Neural crest cell (in vitro differentiated cells): ENCODE measurements around the gene PDZD7. TPM values are rescaled to one million over a fixed set of nuclear protein-coding genes. Genes with fewer than 3 reads are reported as not detected.
A peak's percentile ranks its signal among the peaks of the same experiment; 100 is the strongest.

ENCODE experiments used
- DNase-seq: peaks from one replicate; pipeline ENCODE4 v3.0.0; 2021; ENCODE audit warnings: low read depth, mixed read lengths, low spot score
- H3K27ac Mint-ChIP-seq: one replicate; pipeline ENCODE4 v1.8.0; 2021; ENCODE audit warnings: mild to moderate bottlenecking, mixed read lengths; ENCODE audit not compliant: unreplicated experiment
- H3K27me3 Mint-ChIP-seq: 2 replicates; pipeline ENCODE4 v1.8.0; 2021; ENCODE audit warnings: low read depth, mild to moderate bottlenecking, mixed read lengths
- H3K36me3 Mint-ChIP-seq: 2 replicates; pipeline ENCODE4 v1.8.0; 2021; ENCODE audit warnings: low read depth, mild to moderate bottlenecking, mixed read lengths
- H3K4me1 Mint-ChIP-seq: 2 replicates; pipeline ENCODE4 v1.8.0; 2021; ENCODE audit warnings: mixed read lengths
- H3K4me3 Mint-ChIP-seq: one replicate; pipeline ENCODE4 v1.8.0; 2021; ENCODE audit warnings: mild to moderate bottlenecking, mixed read lengths
- H3K9me3 Mint-ChIP-seq: 2 replicates; pipeline ENCODE4 v1.8.0; 2021; ENCODE audit warnings: mixed read lengths
- CTCF ChIP-seq: fragments of 200-600 bp; sonication (generic); conservative IDR thresholded peaks from 2 replicates; pipeline ENCODE4 v1.5.0; 2021; ENCODE audit warnings: antibody characterized with exemption, mild to moderate bottlenecking
- total RNA-seq: library from RNA; stranded (reverse); gene quantifications from 2 replicates; pipeline ENCODE4 v1.2.1, GENCODE V29; 2021

Gene PDZD7
- total RNA-seq, 1 donor from 2014 or later: 0.68 TPM

- peak overlapping the region; percentile 96 for H3K4me3 Mint-ChIP-seq
- no peak for TF ChIP-seq CTCF
- H3K27ac Mint-ChIP-seq: no peak overlapping the region
- H3K36me3 Mint-ChIP-seq: peaks cover 1% of the 10 kb centered on the region
- H3K4me1 Mint-ChIP-seq: peaks cover 21% of the 10 kb centered on the region
- DNase-seq: no peak
- H3K9me3 Mint-ChIP-seq: no peaks in the 10 kb centered on the region
- H3K27me3 Mint-ChIP-seq: no peaks in the 10 kb centered on the region
Measured at GRCh38 chr10:100985336-100985735, 45.6 kb downstream of the PDZD7 start.

- peaks cover 2% of the 10 kb centered on the region for H3K36me3 Mint-ChIP-seq
- H3K4me3 Mint-ChIP-seq: peak overlapping the region; percentile 96
- TF ChIP-seq CTCF: no peak
- H3K27me3 Mint-ChIP-seq: no peaks in the 10 kb centered on the region
- H3K9me3 Mint-ChIP-seq: no peaks in the 10 kb centered on the region
- peaks cover 21% of the 10 kb centered on the region for H3K4me1 Mint-ChIP-seq
- H3K27ac Mint-ChIP-seq: no peak overlapping the region
- DNase-seq: no peak
Measured at GRCh38 chr10:100984672-100985177, 46.2 kb downstream of the PDZD7 start.

GRCh38 chr10:100983868-100984671 lies 46.9 kb downstream of the PDZD7 start:
- peaks cover 2% of the 10 kb centered on the region for H3K36me3 Mint-ChIP-seq
- peaks cover 21% of the 10 kb centered on the region for H3K4me1 Mint-ChIP-seq
- no peak for TF ChIP-seq CTCF
- no peaks in the 10 kb centered on the region for H3K9me3 Mint-ChIP-seq
- no peak overlapping the region for H3K27ac Mint-ChIP-seq
- H3K4me3 Mint-ChIP-seq: peak overlapping the region; percentile 57
- H3K27me3 Mint-ChIP-seq: no peaks in the 10 kb centered on the region
- no peak for DNase-seq

- Mint-ChIP-seq H3K4me3 (peak overlapping the region; percentile 28), H3K27me3 (no peaks in the 10 kb centered on the region), H3K4me1 (peaks cover 21% of the 10 kb centered on the region), H3K9me3 (no peaks in the 10 kb centered on the region), H3K36me3 (peaks cover 2% of the 10 kb centered on the region), H3K27ac (no peak overlapping the region)
- TF ChIP-seq CTCF: no peak
- no peak for DNase-seq
Measured at GRCh38 chr10:100982916-100983830, 47.8 kb downstream of the PDZD7 start.

GRCh38 chr10:100981178-100981772 lies 49.7 kb downstream of the PDZD7 start:
- Mint-ChIP-seq H3K9me3 (no peaks in the 10 kb centered on the region), H3K36me3 (peaks cover 2% of the 10 kb centered on the region), H3K4me3 (peak overlapping the region; percentile 23), H3K4me1 (peaks cover 8% of the 10 kb centered on the region), H3K27ac (no peak overlapping the region), H3K27me3 (no peaks in the 10 kb centered on the region)
- no peak for TF ChIP-seq CTCF
- no peak for DNase-seq
